Stimulated activated CD4-positive, alpha-beta T cell treated with anti-CD3 and anti-CD28 coated beads, Interleukin-15, amount 100 ng/mL, for 24 hours (primary cell): ENCODE measurements around the gene L3MBTL2.
"Not testable (repeated sequence)": the region's sequence is repeated elsewhere in the genome, so short reads cannot be mapped to it uniquely, and the experiment has no call there.

Experiments used
- DNase-seq: peaks from one replicate; pipeline ENCODE4 v3.0.0-alpha.2; 2020

Gene L3MBTL2

GRCh38 chr22:41242396-41243117 is 37.4 kb downstream of the L3MBTL2 start:
- DNase-seq = no peak

GRCh38 chr22:41243361-41243760 is 38.2 kb downstream of the L3MBTL2 start:
- DNase-seq = no peak

GRCh38 chr22:41245917-41246499 is 40.9 kb downstream of the L3MBTL2 start:
- DNase-seq = no peak

- no peak for DNase-seq
Observed at GRCh38 chr22:41247703-41248102, 42.6 kb downstream of the L3MBTL2 start.

- DNase-seq = no peak
Observed at GRCh38 chr22:41248314-41248713, 43.2 kb downstream of the L3MBTL2 start.

GRCh38 chr22:41248758-41249157 is 43.6 kb downstream of the L3MBTL2 start:
- no peak for DNase-seq

- DNase-seq = no peak
Observed at GRCh38 chr22:41249442-41249841, 44.3 kb downstream of the L3MBTL2 start.

- no peak for DNase-seq
Observed at GRCh38 chr22:41250127-41250526, 45.0 kb downstream of the L3MBTL2 start.

GRCh38 chr22:41252365-41252764 is 47.3 kb downstream of the L3MBTL2 start:
- no peak for DNase-seq

GRCh38 chr22:41254230-41254629 is 49.1 kb downstream of the L3MBTL2 start:
- DNase-seq = no peak

GRCh38 chr22:41256254-41257253 is 51.4 kb downstream of the L3MBTL2 start:
- no peak for DNase-seq

GRCh38 chr22:41257696-41258095 is 52.6 kb downstream of the L3MBTL2 start:
- DNase-seq = no peak

GRCh38 chr22:41259756-41260155 is 54.6 kb downstream of the L3MBTL2 start:
- not testable (repeated sequence) for DNase-seq

- no peak for DNase-seq
Observed at GRCh38 chr22:41260871-41261270, 55.8 kb downstream of the L3MBTL2 start.

GRCh38 chr22:41261541-41262249 is 56.6 kb downstream of the L3MBTL2 start:
- DNase-seq = no peak

GRCh38 chr22:41262250-41262765 is 57.2 kb downstream of the L3MBTL2 start:
- DNase-seq = no peak

- no peak for DNase-seq
Observed at GRCh38 chr22:41263704-41264103, 58.6 kb downstream of the L3MBTL2 start.

- DNase-seq = no peak
Observed at GRCh38 chr22:41264408-41264941, 59.4 kb downstream of the L3MBTL2 start.

GRCh38 chr22:41267958-41268357 is 62.8 kb downstream of the L3MBTL2 start:
- no peak for DNase-seq

GRCh38 chr22:41271787-41272186 is 66.7 kb downstream of the L3MBTL2 start:
- no peak for DNase-seq

GRCh38 chr22:41273128-41273527 is 68.0 kb downstream of the L3MBTL2 start:
- DNase-seq = no peak

- DNase-seq = no peak
Observed at GRCh38 chr22:41274856-41275255, 69.7 kb downstream of the L3MBTL2 start.
